Colonic mucosa (tissue), 4 donors: ENCODE results near the gene SLC27A6. TPM values are rescaled to one million over a fixed set of nuclear protein-coding genes. Genes with fewer than 3 reads are reported as not detected.

Experiments used
- DNase-seq: peaks from one replicate; pipeline ENCODE4 v3.0.0-alpha.2; 2020
- H3K27ac ChIP-seq: fragments of 200-600 bp; one replicate; pipeline ENCODE4 v1.8.0; 2021
- H3K27me3 ChIP-seq: fragments of 200-600 bp; one replicate; pipeline ENCODE4 v1.8.0; 2021
- H3K36me3 ChIP-seq: fragments of 200-600 bp; one replicate; pipeline ENCODE4 v1.8.0; 2021
- H3K4me1 ChIP-seq: fragments of 200-600 bp; one replicate; pipeline ENCODE4 v1.8.0; 2021; ENCODE audit warnings: mild to moderate bottlenecking
- H3K4me3 ChIP-seq: fragments of 200-600 bp; one replicate; pipeline ENCODE4 v1.8.0; 2021
- H3K9ac ChIP-seq, 2 donors: one replicate each; pipeline ENCODE4 v1.7.0; 2013; ENCODE audit warnings: control low read depth in 2 of 2, low read depth in 2 of 2, low read length in 2 of 2
- H3K9me3 ChIP-seq: fragments of 200-600 bp; one replicate; pipeline ENCODE4 v1.8.0; 2021
- CTCF ChIP-seq: fragments of 200-600 bp; IDR thresholded peaks from one replicate; pipeline ENCODE4 v1.8.0; 2022; ENCODE audit warnings: antibody characterized with exemption, mild to moderate bottlenecking
- intact Hi-C: fragments of 100-400 bp; cut with DNase I; formaldehyde crosslinking; loops from one replicate; pipeline ENCODE4 v1.14.1; 2022
- total RNA-seq, 2 donors: library from RNA; stranded (reverse); fragmentation: NEBNext Ultra II Directional in 1 of 2; extraction: Animal tissue kit (Norgen Biotek cat#: 25700) in 1 of 2; gene quantifications; one replicate each; pipeline ENCODE4 v1.2.1, GENCODE V29; 2021
- donor health status: healthy.
- donor health status: DM: no; HTN: no; CAD: no.
- donor health status: DM: no; HTN: no; CAD: no.

SLC27A6 gene
- total RNA-seq, 2 donors from 2014 or later: 0.48 to 0.67 TPM

GRCh38 chr5:128962211-128962610, 3.1 kb upstream of the SLC27A6 start:
- Histone ChIP-seq H3K4me1 (no peaks in the 10 kb centered on the region), H3K9me3 (no peaks in the 10 kb centered on the region), H3K36me3 (no peaks in the 10 kb centered on the region), H3K27me3 (no peaks in the 10 kb centered on the region), H3K4me3 (no peak overlapping the region), H3K27ac (no peak overlapping the region), H3K9ac (no peak overlapping the region)
- DNase-seq: no peak
- intact Hi-C loops: no loop called here
- no peak for TF ChIP-seq CTCF

- Histone ChIP-seq H3K36me3 (no peaks in the 10 kb centered on the region), H3K9me3 (no peaks in the 10 kb centered on the region), H3K4me1 (no peaks in the 10 kb centered on the region), H3K27ac (no peak overlapping the region), H3K27me3 (no peaks in the 10 kb centered on the region), H3K9ac (no peak overlapping the region), H3K4me3 (peak overlapping the region; percentile 9)
- no peak for DNase-seq
- intact Hi-C loops: no loop called here
- TF ChIP-seq CTCF: no peak
These were observed 482 bp downstream of the SLC27A6 start for GRCh38 chr5:128965638-128966302.

GRCh38 chr5:128966375-128966774, 1.1 kb downstream of the SLC27A6 start:
- H3K4me1 ChIP-seq: no peaks in the 10 kb centered on the region
- no peak overlapping the region for H3K4me3 ChIP-seq
- H3K27ac ChIP-seq: no peak overlapping the region
- intact Hi-C loops: no loop called here
- TF ChIP-seq CTCF: no peak
- no peak overlapping the region for H3K9ac ChIP-seq
- no peak for DNase-seq
- H3K27me3 ChIP-seq: no peaks in the 10 kb centered on the region
- no peaks in the 10 kb centered on the region for H3K9me3 ChIP-seq
- no peaks in the 10 kb centered on the region for H3K36me3 ChIP-seq

- no peaks in the 10 kb centered on the region for H3K9me3 ChIP-seq
- no peak overlapping the region for H3K9ac ChIP-seq
- H3K27me3 ChIP-seq: no peaks in the 10 kb centered on the region
- intact Hi-C loops: no loop called here
- no peaks in the 10 kb centered on the region for H3K4me1 ChIP-seq
- H3K4me3 ChIP-seq: no peak overlapping the region
- no peak for DNase-seq
- H3K36me3 ChIP-seq: no peaks in the 10 kb centered on the region
- no peak overlapping the region for H3K27ac ChIP-seq
- no peak for TF ChIP-seq CTCF
These were observed 1.6 kb downstream of the SLC27A6 start for GRCh38 chr5:128966846-128967245.

GRCh38 chr5:128973244-128973643, 8.0 kb downstream of the SLC27A6 start:
- Histone ChIP-seq H3K9ac (no peak overlapping the region), H3K27me3 (no peaks in the 10 kb centered on the region), H3K36me3 (no peaks in the 10 kb centered on the region), H3K4me3 (no peak overlapping the region), H3K4me1 (no peaks in the 10 kb centered on the region), H3K9me3 (no peaks in the 10 kb centered on the region), H3K27ac (no peak overlapping the region)
- intact Hi-C loops: no loop called here
- TF ChIP-seq CTCF: no peak
- no peak for DNase-seq
